Naive thymus-derived CD4-positive, alpha-beta T cell (primary cell): Measurements from ENCODE around the gene ZMYND11. TPM values are rescaled to one million over a fixed set of nuclear protein-coding genes. Genes with fewer than 3 reads are reported as not detected.

ENCODE experiments used
- ATAC-seq: fragments of 150-1000 bp; cut with Tn5 transposase; 2 replicates; pipeline ENCODE4 v1.10.0; 2021; ENCODE audit warnings: mild to moderate bottlenecking, moderate library complexity
- CTCF ChIA-PET: fragments of 350-600 bp; sonication (Branson Sonifier 250); formaldehyde crosslinking; loops from one replicate; lab custom pipeline; 2021; ENCODE audit warnings: antibody characterized with exemption; lab: Charles Lee
- POLR2A ChIA-PET: fragments of 350-600 bp; sonication (Branson Sonifier 250); formaldehyde crosslinking; loops from one replicate; lab custom pipeline; 2021; ENCODE audit warnings: antibody characterized with exemption, inconsistent platforms; lab: Charles Lee
- DNase-seq, 9 donors: peaks; one replicate each; pipeline versions ENCODE4 v3.0.0 to v3.0.0-alpha.2; 2020 to 2022; ENCODE audit warnings: mixed read lengths in 1 of 9
- H3K27ac ChIP-seq: one replicate; pipeline ENCODE4 v1.7.0; 2013; ENCODE audit warnings: mild to moderate bottlenecking, low read depth, low read length, moderate library complexity
- H3K27me3 ChIP-seq, 2 donors: one replicate each; pipeline ENCODE4 v1.7.0; 2013; ENCODE audit warnings: low read length in 2 of 2, mild to moderate bottlenecking in 2 of 2, moderate library complexity in 2 of 2; ENCODE audit not compliant: control insufficient read depth in 2 of 2, insufficient read depth in 2 of 2
- H3K36me3 ChIP-seq, 3 experiments: 1 replicate in 2 of 3; 2 replicates in 1 of 3; pipeline ENCODE4 v1.7.0; 2013; ENCODE audit warnings: low read length in 3 of 3, mild to moderate bottlenecking in 3 of 3, moderate library complexity in 1 of 3; ENCODE audit not compliant: insufficient read depth in 3 of 3, control insufficient read depth in 2 of 3
- H3K4me1 ChIP-seq, 2 donors: one replicate each; pipeline ENCODE4 v1.7.0; 2013; ENCODE audit warnings: low read length in 2 of 2, mild to moderate bottlenecking in 2 of 2, moderate library complexity in 1 of 2; ENCODE audit not compliant: control insufficient read depth in 2 of 2, insufficient read depth in 2 of 2
- H3K4me3 ChIP-seq: 2 replicates; pipeline ENCODE4 v1.7.0; 2013; ENCODE audit warnings: mild to moderate bottlenecking, low read length
- H3K9me3 ChIP-seq, 3 experiments: 1 replicate in 2 of 3; 2 replicates in 1 of 3; pipeline ENCODE4 v1.7.0; 2013; ENCODE audit warnings: low read length in 3 of 3; ENCODE audit not compliant: control insufficient read depth in 2 of 3
- H3K27ac Mint-ChIP-seq, 9 donors: one replicate each; pipeline ENCODE4 v1.8.0; 2020 to 2022; ENCODE audit warnings: mixed read lengths in 9 of 9, mild to moderate bottlenecking in 8 of 9, moderate library complexity in 5 of 9, inconsistent platforms in 2 of 9
- H3K27me3 Mint-ChIP-seq, 5 donors: one replicate each; pipeline ENCODE4 v1.8.0; 2021 to 2022; ENCODE audit warnings: mixed read lengths in 5 of 5, mild to moderate bottlenecking in 1 of 5
- H3K36me3 Mint-ChIP-seq, 5 donors: one replicate each; pipeline ENCODE4 v1.8.0; 2020 to 2022; ENCODE audit warnings: mixed read lengths in 5 of 5, mild to moderate bottlenecking in 3 of 5, inconsistent platforms in 1 of 5
- H3K4me1 Mint-ChIP-seq, 7 donors: one replicate each; pipeline ENCODE4 v1.8.0; 2020 to 2022; ENCODE audit warnings: mixed read lengths in 7 of 7, mild to moderate bottlenecking in 3 of 7, inconsistent platforms in 1 of 7
- H3K4me3 Mint-ChIP-seq, 10 donors: one replicate each; pipeline ENCODE4 v1.8.0; 2020 to 2022; ENCODE audit warnings: mild to moderate bottlenecking in 10 of 10, mixed read lengths in 10 of 10, moderate library complexity in 6 of 10, inconsistent platforms in 2 of 10
- H3K9me3 Mint-ChIP-seq, 11 donors: one replicate each; pipeline ENCODE4 v1.8.0; 2020 to 2022; ENCODE audit warnings: mixed read lengths in 11 of 11, mild to moderate bottlenecking in 4 of 11, inconsistent platforms in 1 of 11, moderate library complexity in 1 of 11
- intact Hi-C, 2 donors: fragments of 100-400 bp; cut with micrococcal nuclease; formaldehyde crosslinking; loops; one replicate each; pipeline ENCODE4 v1.15.1; 2023
- polyA plus RNA-seq, 2 donors: library from polyadenylated mRNA; unstranded; fragments of 300-500 nt; fragmentation: Illumina TruSeq; gene quantifications; one replicate each; pipeline ENCODE4 v1.2.3, GENCODE V29; 2021
- total RNA-seq, 6 experiments: library from RNA in 5 of 6; stranded (reverse) in 5 of 6; gene quantifications; 1 replicate in 5 of 6; 2 replicates in 1 of 6; pipeline ENCODE4 v1.2.3 and lab custom pipeline; 2021 to 2026

ZMYND11 gene
- total and polyA plus RNA-seq, 7 experiments from 2014 or later, result 25.7 to 63.1 (median 41.9) TPM

GRCh38 chr10:283916-284356, 148.7 kb downstream of the ZMYND11 start:
- Mint-ChIP-seq H3K9me3 (no peaks in the 10 kb centered on the region), H3K36me3 (peaks cover 3 to 40% (median 11%) of the 10 kb centered on the region in 5 donors), H3K4me1 (peaks cover 0 to 14% (median 0%) of the 10 kb centered on the region in 7 donors), H3K27ac (peak overlapping the region in 1 of 9 donors; percentile 76), H3K27me3 (no peaks in the 10 kb centered on the region), H3K4me3 (peak overlapping the region in 1 of 10 donors; percentile 13)
- no peak overlapping the region for H3K27ac ChIP-seq
- DNase-seq, result peak in 1 of 9 donors; percentile 54
- no peak for ATAC-seq
- H3K4me1 ChIP-seq, result no peaks in the 10 kb centered on the region
- H3K4me3 ChIP-seq, result no peak overlapping the region
- H3K36me3 ChIP-seq, result peaks cover 0 to 11% (median 0%) of the 10 kb centered on the region in 3 experiments
- H3K9me3 ChIP-seq, result no peaks in the 10 kb centered on the region
- no peaks in the 10 kb centered on the region for H3K27me3 ChIP-seq
- ChIA-PET CTCF (no interaction called here), POLR2A (no interaction called here)
- intact Hi-C loops, result no loop called here

DNA sequence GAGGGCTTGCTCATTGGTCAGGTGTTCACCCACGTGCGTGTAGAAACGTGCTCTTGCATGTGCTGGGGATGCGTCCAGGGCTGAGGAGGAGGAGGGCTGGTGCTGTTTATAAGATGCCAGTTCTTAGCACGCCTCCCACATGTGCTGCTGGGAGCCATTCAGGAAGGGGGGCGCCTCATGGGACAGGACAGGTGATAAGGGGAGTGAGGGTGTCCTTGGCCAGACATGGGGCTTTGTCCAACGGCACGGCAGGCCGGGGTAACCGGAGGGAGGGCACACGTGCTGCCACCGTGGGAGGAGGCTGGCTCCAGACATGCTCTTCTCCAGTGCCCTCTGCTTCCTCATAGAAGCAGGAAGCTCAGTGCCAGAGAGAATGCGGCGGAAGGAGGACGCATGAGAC, 150.0 kb downstream of the ZMYND11 start:
- peaks cover under 1 to 40% (median 11%) of the 10 kb centered on the region in 5 donors for H3K36me3 Mint-ChIP-seq
- DNase-seq, result no peak
- POLR2A ChIA-PET, result no interaction called here

DNA sequence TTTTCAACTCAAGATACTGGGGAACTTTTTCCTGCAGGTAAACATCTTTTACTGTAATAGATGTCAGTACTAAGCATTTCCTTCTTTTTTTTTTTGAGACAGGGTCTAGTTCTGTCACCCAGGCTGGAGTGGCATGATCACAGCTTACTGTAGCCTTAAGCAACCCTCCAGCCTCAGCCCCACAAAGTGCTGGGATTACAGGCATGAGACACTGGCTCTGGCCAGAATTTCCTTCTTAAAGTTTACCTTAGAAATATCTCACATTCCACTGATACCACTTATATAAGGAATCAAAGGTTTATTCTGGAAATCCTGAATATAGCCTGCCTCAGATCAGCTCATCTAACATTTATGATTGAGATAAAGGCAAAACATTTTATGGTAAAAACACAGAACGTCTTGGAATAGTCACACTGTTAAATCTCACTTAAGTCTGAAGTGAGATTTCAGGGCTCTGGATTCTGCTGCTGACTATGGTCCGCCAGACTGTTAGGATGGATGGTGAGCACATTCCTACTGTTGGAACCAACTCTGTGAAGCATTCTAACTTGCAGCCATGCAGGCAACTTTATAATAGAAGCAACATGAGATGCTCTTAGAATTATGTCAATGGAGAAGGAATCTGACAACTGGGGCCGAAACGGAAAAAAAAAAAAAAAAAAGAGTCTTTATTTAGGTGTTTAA, 151.9 kb downstream of the ZMYND11 start:
- H3K27me3 Mint-ChIP-seq, result peaks cover 0 to 5% (median 0%) of the 10 kb centered on the region in 5 donors
- no peaks in the 10 kb centered on the region for H3K9me3 ChIP-seq
- no peak overlapping the region for H3K4me3 Mint-ChIP-seq
- no peaks in the 10 kb centered on the region for H3K9me3 Mint-ChIP-seq
- H3K4me1 Mint-ChIP-seq, result peaks cover 0 to 14% (median 0%) of the 10 kb centered on the region in 7 donors
- intact Hi-C loops, result no loop called here
- ChIA-PET POLR2A (interaction anchor here (0.7 kb wide), 1 partner anchor 33 kb away, joined by 3 read pairs; no protein-coding TSS in a partner anchor), CTCF (no interaction called here)
- peaks cover 0 to 9% (median 0%) of the 10 kb centered on the region in 3 experiments for H3K36me3 ChIP-seq
- H3K27ac ChIP-seq, result no peak overlapping the region
- no peak for ATAC-seq
- peaks cover 3 to 31% (median 11%) of the 10 kb centered on the region in 5 donors for H3K36me3 Mint-ChIP-seq
- H3K27me3 ChIP-seq, result no peaks in the 10 kb centered on the region
- H3K4me1 ChIP-seq, result no peaks in the 10 kb centered on the region
- peak overlapping the region in 1 of 9 donors; percentile 13 for H3K27ac Mint-ChIP-seq
- H3K4me3 ChIP-seq, result no peak overlapping the region
- DNase-seq, result no peak

More for the DNA sequence above, 150.0 kb downstream of the ZMYND11 start:
- H3K27me3 ChIP-seq, result no peaks in the 10 kb centered on the region
- Mint-ChIP-seq H3K27me3 (peaks cover 0 to 1% (median 0%) of the 10 kb centered on the region in 5 donors), H3K9me3 (no peaks in the 10 kb centered on the region), H3K4me1 (peaks cover 0 to 14% (median 0%) of the 10 kb centered on the region in 7 donors), H3K27ac (no peak overlapping the region), H3K4me3 (no peak overlapping the region)
- no peak for ATAC-seq
- H3K36me3 ChIP-seq, result peaks cover 0 to 10% (median 0%) of the 10 kb centered on the region in 3 experiments
- no peak overlapping the region for H3K27ac ChIP-seq
- CTCF ChIA-PET, result no interaction called here
- no peaks in the 10 kb centered on the region for H3K9me3 ChIP-seq
- H3K4me1 ChIP-seq, result no peaks in the 10 kb centered on the region
- intact Hi-C loops, result no loop called here
- no peak overlapping the region for H3K4me3 ChIP-seq

DNA sequence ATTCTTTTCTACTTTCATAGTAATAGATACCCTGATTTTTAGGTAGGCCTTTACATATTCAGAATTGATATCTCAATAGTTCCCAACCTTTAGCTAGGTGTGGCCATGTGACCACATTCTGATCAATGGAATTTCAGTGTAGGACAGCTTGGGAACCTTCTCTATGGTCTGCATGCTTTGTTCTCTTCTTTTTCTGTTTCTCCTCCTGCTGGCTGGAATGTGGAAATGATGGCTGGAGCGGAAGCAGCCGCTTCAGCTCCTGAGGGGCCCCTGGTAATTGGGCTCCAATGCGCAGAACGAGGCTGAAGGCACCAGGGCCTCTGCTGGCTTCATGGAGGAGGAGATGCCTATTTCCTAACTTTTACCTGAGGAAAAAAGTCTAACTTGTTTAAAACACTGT, 152.6 kb downstream of the ZMYND11 start:
- H3K4me3 Mint-ChIP-seq, result no peak overlapping the region
- POLR2A ChIA-PET, result no interaction called here
- no peak for ATAC-seq
- H3K36me3 Mint-ChIP-seq, result peaks cover 3 to 30% (median 14%) of the 10 kb centered on the region in 5 donors
- H3K4me1 ChIP-seq, result no peaks in the 10 kb centered on the region
- H3K27me3 ChIP-seq, result no peaks in the 10 kb centered on the region
- H3K4me3 ChIP-seq, result no peak overlapping the region
- H3K9me3 Mint-ChIP-seq, result no peaks in the 10 kb centered on the region
- CTCF ChIA-PET, result no interaction called here
- no peaks in the 10 kb centered on the region for H3K9me3 ChIP-seq
- intact Hi-C loops, result no loop called here
- peaks cover 0 to 5% (median 0%) of the 10 kb centered on the region in 5 donors for H3K27me3 Mint-ChIP-seq
- no peak for DNase-seq
- peaks cover 0 to 9% (median 0%) of the 10 kb centered on the region in 3 experiments for H3K36me3 ChIP-seq
- peaks cover 0 to 13% (median 0%) of the 10 kb centered on the region in 7 donors for H3K4me1 Mint-ChIP-seq
- H3K27ac Mint-ChIP-seq, result no peak overlapping the region
- H3K27ac ChIP-seq, result no peak overlapping the region

GRCh38 chr10:288316-289200, 153.3 kb downstream of the ZMYND11 start:
- POLR2A ChIA-PET, result no interaction called here

DNA sequence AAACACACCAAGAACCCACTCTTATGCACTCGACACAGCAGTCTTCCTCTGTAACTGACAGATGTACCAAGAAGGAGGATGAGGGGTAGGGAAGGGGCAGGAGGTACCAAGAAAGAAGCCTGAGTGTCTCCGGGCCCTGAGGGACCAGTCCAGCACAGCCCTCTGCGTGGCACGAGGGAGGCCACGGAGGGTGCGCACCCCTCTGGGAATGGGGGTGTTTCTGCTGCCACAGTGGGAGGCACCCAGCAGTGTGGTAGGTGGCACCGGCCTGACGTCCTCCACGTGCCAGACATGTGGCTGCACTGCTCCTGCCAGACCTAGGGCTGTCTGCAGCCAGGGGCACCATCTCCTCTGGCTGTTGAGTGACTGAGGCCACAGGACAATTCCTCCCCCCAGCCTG, 154.3 kb downstream of the ZMYND11 start:
- peaks cover 0 to 6% (median 0%) of the 10 kb centered on the region in 7 donors for H3K4me1 Mint-ChIP-seq
- H3K27ac ChIP-seq, result no peak overlapping the region
- DNase-seq, result no peak
- ChIA-PET CTCF (no interaction called here), POLR2A (no interaction called here)
- peaks cover 0 to 5% (median 0%) of the 10 kb centered on the region in 5 donors for H3K27me3 Mint-ChIP-seq
- peaks cover 0 to 9% (median 0%) of the 10 kb centered on the region in 3 experiments for H3K36me3 ChIP-seq
- no peak overlapping the region for H3K27ac Mint-ChIP-seq
- H3K9me3 Mint-ChIP-seq, result peaks cover 0 to under 1% (median 0%) of the 10 kb centered on the region in 11 donors
- H3K9me3 ChIP-seq, result no peaks in the 10 kb centered on the region
- no peak overlapping the region for H3K4me3 Mint-ChIP-seq
- H3K4me3 ChIP-seq, result no peak overlapping the region
- ATAC-seq, result no peak
- H3K4me1 ChIP-seq, result no peaks in the 10 kb centered on the region
- intact Hi-C loops, result no loop called here
- H3K27me3 ChIP-seq, result no peaks in the 10 kb centered on the region
- H3K36me3 Mint-ChIP-seq, result peaks cover 0 to 25% (median 9%) of the 10 kb centered on the region in 5 donors

More at GRCh38 chr10:288316-289200, 153.3 kb downstream of the ZMYND11 start:
- CTCF ChIA-PET, result interaction anchor here (0.6 kb wide), 1 partner anchor 215 kb away, joined by 3 read pairs; no protein-coding TSS in a partner anchor
- Histone ChIP-seq H3K27me3 (no peaks in the 10 kb centered on the region), H3K9me3 (no peaks in the 10 kb centered on the region), H3K27ac (no peak overlapping the region), H3K4me1 (no peaks in the 10 kb centered on the region), H3K36me3 (peaks cover 0 to 9% (median 0%) of the 10 kb centered on the region in 3 experiments), H3K4me3 (no peak overlapping the region)
- Mint-ChIP-seq H3K9me3 (no peaks in the 10 kb centered on the region), H3K27me3 (peaks cover 0 to 5% (median 0%) of the 10 kb centered on the region in 5 donors), H3K36me3 (peaks cover 3 to 26% (median 16%) of the 10 kb centered on the region in 5 donors), H3K4me1 (peaks cover 0 to 8% (median 0%) of the 10 kb centered on the region in 7 donors), H3K27ac (no peak overlapping the region), H3K4me3 (no peak overlapping the region)
- ATAC-seq (no peak), DNase-seq (no peak)
- intact Hi-C loops, result no loop called here
